Eye (tissue), 1 donor: ENCODE measurements around the gene STXBP1.

Experiments used
- DNase-seq: peaks from one replicate; pipeline ENCODE4 v3.0.0-alpha.2; 2015

The STXBP1 gene

DNA sequence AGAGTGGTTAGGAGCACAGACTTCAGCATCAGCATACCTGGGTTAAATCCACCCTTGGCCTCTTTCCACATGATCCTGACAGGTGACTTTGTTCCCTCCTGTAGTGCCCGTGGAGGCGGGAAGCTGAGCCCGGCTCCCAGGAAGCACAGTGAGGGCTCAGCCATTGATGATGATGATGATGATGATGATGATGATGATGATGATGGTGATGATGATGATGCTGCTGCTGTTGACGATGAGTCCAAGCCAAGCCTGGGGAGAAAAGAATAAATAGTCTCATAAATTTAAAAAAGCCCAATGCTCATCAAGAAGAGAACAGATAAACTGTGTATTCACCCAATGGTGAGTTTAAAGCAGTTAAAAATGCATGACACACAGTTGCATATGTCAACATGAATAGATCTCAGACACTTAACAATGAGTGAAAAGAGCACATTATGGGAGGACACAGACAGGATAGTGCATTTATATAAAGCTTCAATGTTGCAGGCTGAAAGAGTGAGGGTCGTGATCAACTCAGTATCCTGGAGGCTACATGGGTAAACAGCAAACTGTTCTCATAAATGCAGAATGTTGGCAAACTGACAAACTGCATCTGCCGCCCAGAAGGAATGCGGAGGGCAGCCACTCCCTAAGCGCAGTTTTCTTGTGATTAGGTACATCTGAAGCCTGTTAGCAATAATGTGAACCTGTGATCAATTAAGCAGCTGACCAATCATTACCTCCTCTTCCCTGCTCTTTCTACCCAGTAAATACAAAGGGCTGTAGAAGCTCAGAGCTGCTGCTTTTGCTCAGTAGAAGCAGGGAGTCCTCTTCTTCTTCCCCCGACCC, 83.0 kb downstream of the STXBP1 start:
- peak; percentile 58 for DNase-seq

DNA sequence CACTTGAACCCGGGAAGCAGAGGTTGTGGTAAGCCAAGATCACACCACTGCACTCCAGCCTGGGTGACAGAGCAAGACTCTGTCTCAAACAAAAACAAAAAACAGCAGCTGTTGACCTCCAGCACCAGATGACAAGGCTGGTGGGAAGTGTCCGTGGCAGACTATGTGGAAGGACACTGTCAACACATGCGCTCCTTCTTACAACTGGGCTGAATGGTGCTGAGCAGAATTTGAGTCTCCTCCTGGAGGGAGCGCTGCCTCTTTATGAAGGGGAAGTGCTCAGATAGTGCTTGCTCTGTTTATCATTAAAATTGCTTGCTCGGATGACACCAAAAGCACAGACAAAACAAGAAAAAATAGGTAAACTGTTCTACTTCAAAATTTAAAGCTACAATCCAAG, 85.5 kb downstream of the STXBP1 start:
- DNase-seq = no peak

DNA sequence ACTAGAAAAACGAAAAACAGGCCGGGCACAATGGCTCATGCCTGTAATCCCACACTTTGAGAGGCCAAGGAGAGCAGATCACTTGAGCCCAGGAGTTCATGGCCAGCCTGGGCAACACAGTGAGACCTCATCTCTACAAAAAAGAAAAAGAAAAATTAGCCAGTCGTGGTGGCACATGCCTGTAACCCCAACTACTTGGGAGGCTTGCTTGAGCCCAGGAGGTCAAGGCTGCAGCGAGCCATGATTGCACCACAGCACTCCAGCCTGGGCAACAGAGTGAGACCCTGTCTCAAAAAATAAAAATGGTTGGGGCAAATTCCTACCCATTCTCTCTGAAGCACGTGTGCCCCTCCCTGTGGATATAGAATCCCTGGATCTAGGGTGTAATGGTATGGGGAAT, 86.3 kb downstream of the STXBP1 start:
- no peak for DNase-seq

DNA sequence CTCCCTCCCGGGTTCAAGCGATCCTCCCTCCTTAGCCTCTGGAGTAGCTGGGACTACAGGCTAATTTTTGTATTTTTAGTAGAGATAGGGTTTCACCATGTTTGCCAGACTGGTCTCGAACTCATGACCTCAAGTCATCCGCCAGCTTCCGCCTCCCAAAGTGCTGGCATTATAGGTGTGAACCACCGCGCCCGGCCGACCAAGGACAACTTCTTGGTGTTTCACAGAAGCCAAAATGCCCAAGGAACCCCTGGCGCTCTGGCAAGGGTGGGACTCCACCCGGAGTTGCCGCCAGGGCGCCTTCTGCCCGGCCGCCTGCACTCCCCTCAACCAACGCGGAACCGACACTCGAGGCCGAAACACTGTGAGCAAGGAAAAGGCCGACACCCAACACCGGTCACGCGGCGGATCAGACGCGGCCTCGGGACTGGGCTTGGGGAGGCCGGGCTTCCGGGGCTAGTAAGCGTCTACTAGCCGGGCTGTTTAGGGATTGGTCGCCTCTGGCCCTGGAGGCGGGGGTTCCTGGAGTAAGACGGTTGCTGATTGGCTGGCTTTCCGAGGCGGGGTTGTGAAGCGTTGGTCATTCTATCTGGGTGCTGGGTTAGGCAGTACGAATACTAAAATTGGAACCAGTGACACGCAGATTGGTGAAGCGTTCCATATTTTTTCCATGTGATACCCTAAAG, 87.1 kb downstream of the STXBP1 start:
- peak; percentile 97 for DNase-seq

DNA sequence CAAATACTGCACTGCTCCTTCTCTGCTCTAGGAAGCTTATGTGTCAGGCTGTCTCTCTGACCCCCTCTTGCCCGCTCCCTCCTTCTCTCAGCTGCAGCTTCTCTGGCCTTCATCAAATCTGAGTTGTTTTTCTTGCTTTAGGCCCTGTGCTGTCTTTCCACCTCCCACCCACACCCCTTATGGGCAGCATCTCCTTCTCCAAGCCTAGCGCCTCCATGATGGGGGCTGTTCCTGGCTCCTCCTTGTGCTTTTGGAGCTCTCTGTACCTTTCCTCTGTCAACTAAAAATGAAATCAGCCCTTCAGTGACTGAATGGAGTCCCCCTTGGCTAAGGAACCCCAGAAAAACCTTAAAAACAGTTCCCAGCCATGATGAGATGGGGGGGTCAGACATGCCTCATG, 88.1 kb downstream of the STXBP1 start:
- no peak for DNase-seq

DNA sequence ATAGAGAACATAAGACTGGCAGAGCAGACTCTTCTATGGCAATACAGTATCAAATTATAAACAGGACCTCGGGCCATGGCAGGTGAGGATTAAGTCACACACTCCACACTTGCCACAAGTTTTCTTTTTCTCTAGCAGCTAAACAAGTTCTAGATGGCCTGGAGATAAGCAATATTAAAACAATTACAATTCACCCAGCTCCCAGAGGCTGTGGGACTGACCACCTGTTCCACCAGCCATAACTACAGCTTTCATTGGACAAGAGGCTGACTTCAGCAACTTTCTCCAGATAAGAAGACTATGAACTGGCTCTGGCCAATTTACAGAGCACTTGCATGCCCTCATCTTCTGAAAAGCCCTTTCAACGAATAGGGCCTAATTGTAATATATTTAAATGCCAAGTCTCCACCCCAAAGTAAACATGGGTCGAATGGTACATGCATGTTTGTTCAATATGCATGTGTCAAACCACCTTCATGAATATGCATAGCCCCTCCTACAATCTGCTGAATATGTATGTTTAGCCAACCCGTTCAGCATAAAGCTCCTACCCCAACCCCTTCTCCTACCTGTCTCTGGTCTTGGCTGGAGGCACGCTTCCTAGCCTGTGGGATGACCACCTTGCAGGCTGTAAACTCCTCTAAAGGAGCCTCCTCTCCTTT, 88.6 kb downstream of the STXBP1 start:
- no peak for DNase-seq

DNA sequence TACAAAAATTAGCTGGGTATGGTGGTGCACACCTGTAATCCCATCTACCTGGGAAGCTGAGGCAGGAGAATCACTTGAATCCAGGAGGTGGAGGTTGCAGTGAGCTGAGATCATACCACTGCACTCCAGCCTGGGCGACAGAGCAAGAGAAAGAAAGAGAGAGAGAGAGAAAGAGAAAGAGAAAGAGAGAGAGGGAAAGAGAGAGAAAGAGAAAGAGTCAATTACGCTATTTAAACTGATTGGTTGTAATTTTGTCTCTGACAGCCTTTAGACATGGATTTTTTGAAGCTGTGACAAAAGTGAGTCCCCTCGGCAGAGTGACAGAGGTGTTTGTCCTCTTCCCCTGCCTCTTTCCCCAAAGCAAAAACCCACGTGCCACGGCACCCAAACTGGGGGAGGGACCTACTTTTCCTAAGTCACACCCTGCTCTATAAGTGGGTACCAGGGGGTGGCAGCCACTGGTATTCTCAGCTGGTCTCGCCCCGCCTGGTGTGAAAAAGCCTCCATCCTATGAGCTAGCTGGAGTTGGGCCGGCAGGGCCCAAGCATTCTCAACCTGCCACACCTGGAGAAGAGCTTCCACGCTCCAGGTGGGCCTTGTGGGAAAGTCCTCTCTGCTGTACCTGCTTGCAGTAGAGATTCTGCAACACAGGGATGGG, 91.3 kb downstream of the STXBP1 start:
- DNase-seq = no peak

DNA sequence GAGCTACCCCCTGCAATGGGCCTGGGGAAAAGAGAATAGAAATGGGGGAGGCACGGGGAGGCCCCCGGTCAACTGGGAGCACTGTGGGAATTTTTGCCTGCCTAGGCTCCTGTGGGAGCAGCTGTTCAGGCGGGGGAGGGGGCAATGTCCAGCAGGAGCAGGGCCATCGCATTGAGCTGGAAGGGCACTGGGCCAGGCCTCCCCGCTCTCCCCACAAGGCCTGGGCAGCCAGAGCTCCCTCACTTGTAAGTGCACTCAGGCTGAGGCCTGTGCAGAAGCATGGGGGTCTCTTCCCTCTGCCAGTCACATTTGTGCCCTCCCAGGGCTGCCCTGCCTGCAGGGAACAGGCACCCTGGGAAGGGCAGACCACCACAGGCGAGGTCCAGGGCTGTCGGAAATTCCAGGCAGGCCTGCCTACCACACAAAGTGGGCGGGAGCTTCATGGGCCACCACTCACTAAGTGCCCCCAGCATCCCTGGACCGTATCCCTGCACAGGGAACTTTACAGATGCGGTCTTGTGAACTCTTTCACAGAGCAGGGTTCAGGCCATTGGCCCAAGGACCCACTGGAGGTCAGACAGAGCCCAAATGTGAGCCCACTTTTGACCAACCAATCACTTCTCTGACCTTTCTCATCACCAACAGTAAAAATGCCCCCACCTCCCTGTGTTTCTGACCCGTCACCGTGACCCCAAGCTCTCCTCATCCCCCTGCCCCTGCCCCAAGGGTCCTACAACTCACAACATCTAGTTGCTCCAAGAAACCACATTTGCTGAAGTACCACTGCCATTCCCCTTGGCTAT, 93.7 kb downstream of the STXBP1 start:
- DNase-seq = peak; percentile 48

DNA sequence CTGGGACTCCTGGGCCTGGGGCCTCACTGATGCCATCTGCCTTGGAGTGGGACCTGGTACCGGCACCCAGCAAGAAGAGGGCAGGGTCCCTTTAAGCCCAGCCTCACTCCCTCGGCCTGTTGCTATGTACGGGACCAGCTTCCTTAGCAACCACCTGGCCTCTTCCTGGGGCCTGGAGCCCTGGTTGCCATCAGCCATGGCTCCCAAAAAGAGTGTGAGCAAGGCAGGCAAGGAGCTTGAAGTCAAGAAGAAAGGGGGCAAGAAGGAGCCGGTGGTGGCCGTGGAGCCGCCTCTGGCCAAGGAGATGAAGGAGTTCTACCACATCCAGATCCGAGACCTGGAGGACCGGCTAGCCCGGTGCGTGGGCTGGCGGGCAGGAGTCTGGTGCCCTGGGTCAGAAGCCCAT, 94.8 kb downstream of the STXBP1 start, which contains the start of gene CFAP157:
Gene CFAP157 (plus strand): TSS at position 153 of the 406 bp plus-strand sequence. CDS start 44 bp downstream, at position 197.
- DNase-seq = peak; percentile 43

DNA sequence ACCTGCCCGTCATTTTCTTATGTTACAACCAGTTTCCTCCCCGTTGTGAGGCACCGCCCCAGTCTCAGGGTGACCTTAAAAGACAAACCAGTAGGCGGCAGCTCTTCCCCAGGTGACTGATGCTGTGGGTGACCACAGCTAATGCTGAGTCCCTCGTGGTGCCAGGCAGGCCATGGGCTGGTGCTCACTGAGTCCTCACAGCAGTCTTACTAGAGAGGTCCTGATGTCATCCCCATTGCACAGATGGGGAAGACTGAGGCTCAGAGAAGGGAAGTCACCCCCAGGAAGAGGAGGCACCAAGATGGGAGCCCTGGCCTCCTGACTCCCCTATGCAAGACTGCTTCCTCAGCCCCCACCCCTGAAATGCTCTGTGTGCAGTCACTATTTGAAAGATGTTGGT, 95.7 kb downstream of the STXBP1 start:
- DNase-seq = no peak

DNA sequence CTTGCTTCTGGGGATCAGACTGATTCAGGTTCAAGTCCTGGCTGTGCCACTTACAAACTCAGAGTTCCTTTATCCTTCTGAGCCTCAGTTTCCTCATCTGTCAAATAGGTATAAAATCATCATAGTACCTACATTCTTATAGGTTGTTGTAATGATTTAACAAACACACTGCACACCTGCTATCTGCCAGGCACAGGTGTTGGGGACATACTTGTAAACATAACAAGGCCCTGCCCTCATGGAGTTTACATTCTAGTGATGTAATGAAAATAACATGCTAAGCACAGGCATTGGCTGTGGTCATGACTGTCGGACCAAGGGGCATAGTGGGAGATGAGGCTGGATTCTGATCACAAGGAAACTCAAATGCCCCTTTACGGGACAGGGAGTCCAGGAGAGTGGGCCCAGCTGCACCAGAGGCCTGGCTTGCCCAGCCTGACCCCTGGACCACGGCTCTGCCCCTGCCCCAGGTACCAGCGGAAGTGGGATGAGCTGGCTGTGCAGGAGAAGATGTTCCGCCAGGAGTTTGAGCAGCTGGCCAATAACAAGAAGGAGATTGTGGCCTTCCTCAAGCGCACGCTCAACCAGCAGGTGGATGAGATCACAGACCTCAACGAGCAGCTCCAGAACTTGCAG, 97.0 kb downstream of the STXBP1 start:
- no peak for DNase-seq

DNA sequence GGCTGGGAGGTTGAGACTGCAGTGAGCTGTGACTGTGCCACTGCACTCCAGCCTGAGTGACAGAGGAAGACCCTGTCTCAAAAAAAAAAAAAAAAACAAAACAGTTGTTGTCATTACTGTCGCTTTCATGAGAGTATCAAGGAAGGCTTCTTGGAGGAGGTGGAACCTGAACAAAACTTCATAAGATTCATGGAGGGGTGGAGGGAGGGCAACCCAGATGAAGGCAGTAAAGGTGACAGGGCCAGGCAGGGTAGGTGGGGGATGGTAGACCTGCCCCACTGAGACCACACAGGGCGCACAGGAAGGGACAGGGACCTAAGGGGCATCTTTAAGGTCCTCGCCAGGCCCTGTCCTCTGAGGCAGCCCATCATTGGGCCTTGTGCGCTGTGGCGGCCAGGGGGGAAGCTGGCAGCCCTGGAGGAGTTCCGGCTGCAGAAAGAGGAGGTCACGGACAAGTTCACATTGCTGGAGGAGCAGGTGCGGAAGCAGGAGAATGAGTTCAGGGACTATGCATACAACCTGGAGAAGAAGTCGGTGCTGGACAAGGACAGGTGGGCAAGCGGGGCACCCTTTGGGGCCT, 98.2 kb downstream of the STXBP1 start:
- DNase-seq = no peak

DNA sequence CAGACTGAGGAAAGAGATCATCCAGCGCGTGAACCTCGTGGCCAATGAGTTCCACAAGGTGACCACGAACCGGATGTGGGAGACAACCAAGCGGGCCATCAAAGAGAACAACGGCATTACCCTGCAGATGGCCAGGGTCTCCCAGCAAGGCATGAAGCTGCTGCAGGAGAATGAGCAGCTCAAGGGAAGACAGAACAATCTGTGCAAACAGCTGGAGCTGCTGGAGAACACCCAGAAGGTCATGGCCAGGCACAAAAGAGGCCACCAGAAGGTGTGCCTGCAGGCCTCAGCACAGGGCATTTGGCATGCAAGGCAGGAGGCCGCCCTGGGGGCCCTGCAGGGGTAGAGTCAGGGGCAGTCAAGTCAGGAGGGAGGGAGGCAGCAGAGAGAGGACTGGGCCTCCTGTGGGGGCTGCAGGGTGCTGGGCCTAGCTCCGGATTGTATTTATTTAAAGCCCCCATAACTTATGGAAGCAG, 99.2 kb downstream of the STXBP1 start:
- peak; percentile 47 for DNase-seq

DNA sequence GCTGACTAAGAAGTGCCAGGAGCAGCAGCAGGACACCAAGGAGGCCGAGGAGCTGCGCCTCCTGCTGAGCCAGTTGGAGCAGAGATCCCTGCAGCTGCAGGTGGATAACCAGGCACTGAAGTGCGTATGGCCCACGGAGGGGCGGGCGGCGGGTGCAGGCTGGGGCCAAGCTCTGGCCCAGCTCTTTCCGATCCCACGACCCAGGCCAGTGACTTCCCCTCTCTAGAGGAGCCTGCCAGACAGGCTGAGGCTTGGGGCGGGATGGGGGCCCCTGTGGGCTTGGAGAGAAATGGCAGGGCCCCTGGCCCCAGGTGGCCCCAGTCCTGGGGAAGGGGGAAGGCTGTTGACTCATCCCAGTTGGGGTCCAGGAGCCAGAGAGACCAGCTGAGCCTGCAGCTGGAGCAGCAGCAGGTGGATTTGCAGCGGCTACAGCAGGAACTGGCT, 99.8 kb downstream of the STXBP1 start:
- DNase-seq = no peak

DNA sequence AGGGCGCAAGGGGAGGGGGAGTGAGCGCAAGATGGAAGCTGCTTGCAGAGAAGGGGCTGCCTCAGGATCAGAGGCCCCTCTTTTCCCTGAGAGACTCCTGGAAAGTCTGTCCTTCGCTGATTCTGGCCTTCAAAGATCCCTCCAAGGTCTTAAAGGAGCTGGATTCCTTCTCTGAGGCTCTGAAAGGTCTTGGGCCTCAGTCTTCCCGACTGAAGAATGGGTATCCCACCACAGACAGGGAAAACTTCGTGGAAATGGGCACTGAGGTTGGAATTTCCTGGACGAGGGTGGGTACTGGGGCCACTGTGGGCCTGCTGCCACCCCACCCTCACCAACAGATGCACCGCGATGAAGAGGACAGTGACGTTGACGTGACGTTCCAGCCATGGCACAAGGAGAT, 100.3 kb downstream of the STXBP1 start:
- DNase-seq = no peak

DNA sequence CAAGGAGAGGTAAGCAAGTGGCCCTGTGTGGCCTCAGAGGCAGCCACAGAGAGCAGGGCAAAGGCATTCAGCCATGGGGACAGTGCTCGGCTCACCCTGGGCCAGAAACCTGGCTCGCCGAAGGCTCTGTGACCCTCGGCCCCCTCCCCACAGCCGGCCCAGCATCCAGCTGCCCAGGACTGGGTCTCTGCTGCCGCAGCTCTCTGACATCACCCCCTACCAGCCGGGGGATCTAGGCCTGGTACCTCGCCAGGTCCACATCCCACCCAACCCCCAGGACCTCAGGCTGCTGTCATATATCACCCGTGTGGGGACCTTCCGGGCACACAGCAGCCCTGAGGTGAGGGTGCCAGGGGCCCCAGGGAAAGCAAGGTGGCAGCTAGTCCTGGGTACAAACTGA, 100.8 kb downstream of the STXBP1 start:
- DNase-seq = no peak

DNA sequence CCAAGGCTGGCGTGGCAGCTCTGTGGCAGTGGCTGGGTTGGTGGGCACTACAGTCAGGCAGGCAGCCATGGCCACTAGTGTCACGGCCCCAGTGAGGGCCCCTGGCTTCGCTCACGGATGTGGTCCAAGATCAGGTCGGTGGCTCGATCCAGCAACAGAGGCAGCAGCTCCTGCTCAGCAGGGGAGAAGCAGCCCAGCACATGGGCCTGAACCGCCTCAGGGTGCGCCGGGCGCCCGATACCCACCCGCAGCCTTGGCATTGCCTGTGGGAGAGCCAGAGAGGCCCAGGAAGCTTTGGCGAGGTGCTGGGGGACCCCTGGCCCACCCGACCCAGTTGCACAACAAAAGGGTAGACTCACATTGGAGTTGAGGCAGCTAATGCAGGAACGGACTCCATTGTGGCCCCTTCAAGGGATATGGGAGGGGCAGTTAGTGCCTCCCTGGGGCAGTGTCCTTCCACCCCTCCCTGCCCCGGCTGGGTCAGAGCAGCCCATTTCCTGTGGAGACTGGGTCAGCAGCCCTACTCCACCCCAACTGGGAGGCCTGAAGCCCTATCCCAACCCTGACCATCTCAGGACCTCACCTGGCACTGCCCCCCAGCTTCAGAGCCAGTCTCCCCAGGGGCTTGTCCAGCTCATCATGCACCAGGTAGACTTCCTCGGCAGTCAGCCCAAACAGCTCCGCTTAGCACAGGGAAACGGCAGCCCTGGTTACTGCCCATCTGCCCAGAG, 102.1 kb downstream of the STXBP1 start:
- no peak for DNase-seq

DNA sequence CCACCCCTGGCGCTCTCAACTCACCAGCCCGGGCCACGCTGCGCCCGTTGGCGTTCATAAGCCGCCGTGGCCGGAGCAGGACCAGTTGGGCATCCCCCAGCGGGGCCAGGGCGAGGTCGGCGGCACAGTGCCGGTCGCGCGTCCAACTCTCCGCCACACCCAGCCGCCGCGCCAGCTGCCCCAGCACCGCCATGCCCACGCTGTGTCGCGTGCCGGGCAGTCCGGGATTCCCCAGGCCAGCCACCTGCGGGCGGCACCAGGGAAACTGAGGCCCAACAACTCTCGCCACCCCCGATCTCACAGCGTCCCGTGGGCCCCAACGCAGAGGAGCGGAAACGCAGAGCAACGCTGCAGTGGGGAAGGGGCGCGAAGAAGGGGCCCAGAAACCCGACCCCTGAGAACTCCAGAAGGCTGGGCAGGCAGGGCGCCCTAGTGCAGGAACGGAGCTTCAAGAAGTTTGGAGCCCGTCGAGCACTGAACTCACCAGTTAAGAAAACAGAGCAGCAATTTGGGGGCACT, 102.9 kb downstream of the STXBP1 start:
- DNase-seq = no peak

DNA sequence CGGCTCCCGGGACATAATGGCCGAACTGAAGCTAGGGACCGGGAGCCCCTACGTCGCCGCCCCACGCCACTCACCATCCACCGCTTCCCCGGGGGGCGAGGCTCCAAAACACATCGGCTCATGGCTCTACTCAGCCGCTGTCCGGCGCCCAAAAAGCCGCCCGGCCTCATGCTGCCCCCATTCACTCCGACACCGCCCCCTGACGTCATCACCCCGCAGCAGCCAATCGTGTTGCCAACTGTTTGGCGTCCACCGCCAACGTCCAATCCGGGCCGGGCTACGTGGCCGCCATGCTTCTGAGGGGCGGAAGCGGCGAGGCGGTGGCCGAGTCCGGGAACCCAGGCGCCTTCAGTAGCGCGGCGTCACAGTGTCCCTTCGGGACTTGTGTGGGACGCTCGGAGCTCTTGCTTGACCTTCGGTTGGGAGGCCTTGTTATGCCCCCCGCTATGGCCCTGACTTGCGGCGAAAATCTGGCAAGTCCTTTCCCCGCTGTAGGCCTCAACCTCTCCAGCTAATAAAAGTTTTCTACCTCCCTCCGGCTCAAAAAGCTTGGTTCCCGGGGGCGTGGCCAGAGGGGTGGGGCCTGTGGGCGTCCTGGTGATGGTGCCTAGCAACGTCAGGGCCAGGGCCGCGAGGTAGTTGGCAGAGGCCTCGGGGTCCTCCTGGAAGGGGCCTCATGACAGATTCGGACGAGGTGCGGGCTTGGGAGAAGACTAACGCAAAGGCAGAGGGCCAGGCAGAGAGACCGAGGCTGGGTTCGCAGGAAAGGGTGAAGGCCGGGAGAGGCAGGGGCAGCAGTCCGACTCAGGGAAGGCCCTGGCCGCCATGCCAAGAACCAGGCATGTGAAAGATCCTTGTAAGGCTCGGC, 103.6 kb downstream of the STXBP1 start, which contains the start of the genes PTRH1 and TTC16:
Gene PTRH1 (minus strand): TSS at position 194 of the 868 bp plus-strand sequence. CDS start 24 bp downstream, at position 170.
Gene TTC16 (plus strand): TSS at position 610 of the 868 bp plus-strand sequence. CDS start 67 bp downstream, at position 677.
- DNase-seq = peak; percentile 98
